NCI-H345 treated with DMSO at 0.1 percent for 48 hours (cell line): ENCODE results near the gene BUD13.
A peak's percentile ranks its signal among the peaks of the same experiment; 100 is the strongest.

Experiments used
- DNase-seq: peaks from one replicate; lab custom pipeline; 2025; ENCODE audit not compliant: unreplicated experiment; lab: John Stamatoyannopoulos, UW

The BUD13 gene

DNA sequence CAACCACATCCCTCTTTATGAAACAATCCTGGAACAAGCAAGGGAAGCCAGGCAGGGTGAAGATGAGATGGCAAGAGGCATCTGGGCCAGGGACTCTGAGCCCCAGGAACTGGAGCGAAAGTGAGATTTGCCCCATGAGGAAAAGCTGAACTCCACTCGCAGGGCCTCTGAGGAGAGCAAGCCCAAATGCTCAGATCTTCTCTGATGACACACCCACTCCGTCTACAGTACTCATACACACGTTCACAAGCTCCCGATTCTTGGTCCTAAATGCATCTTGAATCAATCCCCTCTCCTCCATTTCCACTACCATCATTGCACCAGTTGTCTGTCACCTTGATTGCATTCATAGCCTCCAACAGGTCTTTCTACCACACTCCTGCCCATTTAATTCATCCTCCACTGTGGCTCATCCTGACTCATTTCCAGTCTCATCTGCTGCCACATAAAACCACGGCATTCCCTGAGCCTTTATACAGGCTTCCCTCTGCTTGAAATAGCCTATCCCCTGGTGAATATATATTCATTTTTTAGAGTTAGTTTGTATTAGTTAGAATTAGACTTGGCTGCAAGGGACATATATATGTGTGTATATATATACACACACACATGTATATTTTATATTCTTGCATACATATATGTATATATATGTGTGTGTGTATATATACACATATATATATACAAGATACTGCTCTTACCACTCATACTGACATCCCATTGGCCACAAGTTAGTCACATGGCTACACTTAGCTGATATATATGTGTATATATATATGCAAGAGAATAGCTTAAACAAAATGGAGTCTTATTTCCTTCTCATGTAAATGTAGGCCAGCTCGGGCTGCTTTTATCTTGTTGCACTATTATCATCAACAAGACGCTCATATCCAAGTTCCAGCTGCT lies 20.3 kb upstream of the BUD13 start:
- no peak for DNase-seq

DNA sequence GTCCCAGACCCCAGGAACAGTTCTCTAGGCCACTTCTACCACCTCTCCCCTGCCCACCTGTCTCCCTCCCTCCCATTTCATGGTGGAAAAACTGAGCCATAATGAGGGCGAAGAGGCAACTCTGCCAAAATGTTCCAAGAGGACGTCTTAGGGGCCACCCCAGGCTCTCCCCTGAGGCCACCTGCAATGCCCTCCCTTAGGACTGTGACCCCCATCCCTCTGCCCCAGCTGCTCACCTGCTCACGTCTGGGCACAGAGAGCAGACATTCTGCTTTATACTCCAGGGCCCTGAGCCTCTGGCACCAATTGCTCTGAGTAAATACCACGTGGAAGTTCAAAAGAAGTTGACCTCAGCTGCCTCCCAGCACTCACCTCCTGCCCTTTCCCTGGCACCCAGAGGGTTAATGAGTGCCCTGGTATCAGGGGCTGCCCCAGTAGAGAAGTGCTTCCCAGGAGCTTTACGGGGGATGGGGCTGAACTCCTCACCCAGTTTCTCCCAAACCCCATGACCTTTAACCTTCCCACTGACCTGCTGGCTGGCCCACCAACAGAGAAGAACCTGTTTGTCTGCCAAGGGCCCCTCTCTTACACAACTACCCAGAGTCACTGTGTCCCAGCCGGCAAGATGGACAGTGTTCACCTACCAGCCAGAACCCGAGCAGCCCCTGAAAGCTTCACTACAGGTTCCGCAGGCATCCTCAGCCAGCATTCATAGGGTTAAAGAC lies 19.5 kb upstream of the BUD13 start:
- DNase-seq: no peak

DNA sequence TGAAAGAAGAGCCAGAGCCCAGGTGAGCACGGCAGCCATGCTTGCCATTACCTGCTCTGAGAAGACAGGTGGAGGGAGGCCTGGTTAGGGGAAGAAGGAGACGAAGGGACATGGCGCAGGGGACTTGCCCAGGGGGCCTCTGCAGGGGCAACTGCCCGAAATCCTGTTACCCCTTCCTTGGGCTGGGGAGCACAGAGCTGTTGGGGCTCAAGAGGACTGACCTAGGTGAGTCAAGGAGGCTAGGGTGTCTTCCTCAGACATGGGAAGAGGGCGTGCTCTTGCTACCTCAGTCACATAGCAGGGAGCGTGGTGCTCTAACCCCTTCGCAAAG lies 19.0 kb upstream of the BUD13 start, which contains the start of gene APOA5:
Gene APOA5 (minus strand): TSS at position 67 of the 331 bp plus-strand sequence. CDS start 19 bp downstream, at position 48.
- no peak for DNase-seq

DNA sequence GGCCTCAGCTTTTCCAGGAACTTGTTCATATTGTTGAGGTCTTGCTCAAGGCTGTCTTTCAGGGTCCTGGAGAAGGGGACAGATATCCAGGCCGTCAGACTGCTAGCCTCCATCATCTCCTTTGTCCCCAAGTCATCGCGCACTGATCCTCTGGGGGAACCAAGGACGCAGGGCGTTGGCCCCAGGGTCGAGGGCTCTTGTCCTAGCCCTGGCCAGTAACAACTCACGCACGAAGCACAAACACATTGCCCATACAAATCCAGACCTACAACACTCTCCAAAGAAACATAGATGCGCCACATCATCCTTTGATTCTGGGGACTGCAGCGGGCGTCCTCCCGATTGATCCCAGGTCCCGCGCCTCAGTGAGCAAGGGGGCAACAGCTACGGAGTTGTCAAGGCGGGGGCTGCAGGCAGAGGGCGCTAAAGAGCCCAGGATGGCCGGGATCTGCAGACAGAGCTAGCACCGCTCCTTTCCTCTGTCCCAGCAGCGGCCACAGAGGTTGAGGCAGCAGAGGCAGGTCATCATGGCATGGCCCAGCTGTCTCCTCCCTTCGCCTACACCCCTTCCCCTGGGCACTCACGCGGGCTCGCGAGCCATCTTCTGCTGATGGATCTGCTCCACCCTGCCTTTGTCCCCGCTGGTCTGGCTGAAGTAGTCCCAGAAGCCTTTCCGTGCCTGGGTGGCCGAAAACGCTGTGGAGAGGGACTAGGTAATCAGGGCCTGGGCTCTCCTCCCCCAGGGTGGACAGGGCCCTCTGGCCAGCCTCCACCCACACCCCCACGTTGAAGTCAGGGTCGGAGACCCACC lies 18.4 kb upstream of the BUD13 start:
- peak; percentile 40 for DNase-seq

DNA sequence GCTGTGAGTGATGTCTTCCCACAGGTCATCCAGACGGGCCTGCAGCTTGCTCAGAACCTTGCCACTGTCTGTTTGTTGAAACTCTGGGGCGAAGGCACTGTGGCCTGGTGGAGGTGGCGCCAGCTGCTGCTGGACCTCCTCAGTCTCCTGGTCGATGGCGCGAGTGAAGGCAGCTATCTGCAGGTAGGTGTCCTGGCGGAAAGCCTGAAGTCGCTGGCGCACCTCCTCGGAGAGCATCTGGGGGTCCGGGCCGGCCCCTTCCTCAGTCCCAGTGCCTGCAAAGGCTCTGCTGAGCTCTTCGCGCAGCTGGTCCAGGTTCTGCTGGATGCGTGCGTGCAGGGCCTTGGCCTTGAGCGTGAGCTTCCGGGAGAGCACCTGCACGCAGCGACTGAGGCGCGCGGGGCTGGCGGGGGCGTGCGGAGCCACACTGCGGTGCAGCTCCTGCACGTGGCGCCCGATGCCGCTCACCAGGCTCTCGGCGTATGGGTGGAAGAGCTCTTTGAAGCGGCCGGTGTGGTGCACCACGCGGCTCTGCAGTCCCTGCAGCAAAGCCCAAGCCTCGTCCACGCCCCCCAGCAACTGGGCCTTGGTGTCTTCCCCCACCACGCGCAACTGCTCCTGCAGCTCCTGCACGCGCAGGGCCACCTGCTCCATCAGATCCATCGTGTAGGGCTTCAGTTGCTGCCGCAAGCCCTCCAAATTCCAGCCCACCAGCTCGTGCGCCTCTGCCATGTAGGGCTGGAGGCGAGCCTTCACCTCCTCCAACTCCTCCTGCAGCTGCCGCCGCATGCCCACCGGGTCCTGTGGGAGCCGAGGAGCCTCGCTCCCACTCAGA lies 17.6 kb upstream of the BUD13 start:
- no peak for DNase-seq

DNA sequence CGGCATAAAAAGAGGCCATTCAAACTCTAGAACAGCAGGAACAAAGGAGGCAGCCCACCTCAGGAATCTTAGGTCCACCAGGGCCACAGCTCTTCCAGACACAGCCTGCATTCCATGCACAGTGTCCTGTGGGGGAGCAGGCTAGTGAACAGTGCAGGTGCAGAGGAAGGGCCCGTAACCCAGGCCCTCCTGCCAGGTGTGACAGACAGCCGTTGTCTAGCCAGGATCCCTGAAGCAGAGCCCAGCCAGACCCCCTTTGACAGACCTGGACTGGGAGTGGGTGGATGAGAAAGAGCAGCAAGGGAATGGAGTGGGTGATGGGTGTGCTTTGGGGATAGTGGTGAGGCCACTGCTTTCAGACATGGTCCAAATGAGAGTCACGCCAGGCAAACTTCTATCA lies 16.2 kb upstream of the BUD13 start:
- DNase-seq: no peak

DNA sequence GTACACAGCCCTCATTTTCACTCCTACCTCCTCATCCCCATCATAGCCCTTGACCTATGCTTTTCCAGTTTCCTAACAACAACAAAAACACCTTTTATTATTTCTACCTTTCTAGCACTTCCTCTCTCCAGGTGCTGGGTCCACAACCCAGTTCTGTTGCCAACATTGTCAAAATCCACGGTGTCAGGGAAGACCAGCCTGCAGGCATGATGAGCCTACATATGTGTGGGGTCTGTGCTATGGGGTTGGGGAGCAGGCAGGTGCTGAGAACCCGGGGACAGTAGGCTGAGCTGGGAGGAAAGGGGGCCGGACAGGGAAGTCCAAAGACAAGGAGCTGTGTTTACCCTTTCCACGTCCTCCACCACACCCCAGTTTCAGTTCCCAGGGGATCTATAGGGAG lies 15.7 kb upstream of the BUD13 start:
- DNase-seq: no peak

DNA sequence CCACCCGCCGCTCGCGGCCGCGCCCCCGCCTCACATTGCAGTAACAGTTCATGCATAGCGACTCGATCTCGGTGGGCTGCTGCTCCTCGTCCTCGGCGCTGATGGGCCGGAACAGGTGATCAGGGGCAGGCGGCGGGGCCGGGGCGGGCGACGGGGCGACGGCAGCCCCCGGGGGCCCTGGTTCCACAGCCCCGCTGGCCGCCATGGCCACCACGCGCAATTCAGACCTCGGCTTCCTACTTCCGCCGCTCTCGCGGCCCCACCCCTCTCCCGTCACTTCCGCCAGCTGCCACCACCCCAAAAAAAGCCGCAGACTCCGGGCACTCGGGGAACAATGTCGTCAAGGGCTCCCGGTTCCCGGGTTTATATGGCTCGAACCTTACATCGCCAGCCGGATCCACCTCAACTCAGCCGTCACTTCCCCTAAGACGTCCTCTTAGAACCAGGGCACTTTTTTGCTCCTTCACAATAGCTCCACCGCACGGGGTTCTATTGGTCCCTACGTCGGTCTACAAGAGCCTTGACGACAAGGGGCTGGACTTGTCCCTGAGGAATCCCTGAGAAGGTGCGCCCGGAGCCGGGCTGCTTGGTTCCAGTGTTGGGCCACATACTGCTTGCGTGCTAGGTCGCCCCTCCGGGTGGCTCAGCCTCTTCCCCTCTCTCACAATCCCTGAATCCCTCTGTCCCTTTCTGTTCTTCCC lies 15.1 kb upstream of the BUD13 start, which contains the start of gene ZPR1:
Gene ZPR1 (minus strand): TSS at position 238 of the 701 bp plus-strand sequence. CDS start 33 bp downstream, at position 205.
- peak; percentile 75 for DNase-seq

DNA sequence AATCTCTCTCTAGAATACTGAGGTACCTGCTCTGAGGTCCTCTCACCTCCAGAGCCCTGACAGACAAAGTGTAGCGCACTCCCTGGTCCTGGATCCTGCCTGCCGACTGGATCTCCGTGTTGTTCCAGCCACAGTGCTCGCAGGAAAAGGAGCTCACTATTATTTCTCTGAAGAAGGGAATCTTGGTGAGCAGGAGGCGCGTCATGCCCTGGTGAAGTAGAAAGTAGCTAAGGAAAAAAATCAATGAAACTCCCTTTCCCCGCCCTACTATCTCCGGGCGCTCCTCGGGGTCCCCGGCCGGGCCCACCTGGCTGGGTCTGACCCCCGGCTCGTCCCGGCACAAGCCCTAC lies 14.6 kb upstream of the BUD13 start:
- no peak for DNase-seq

DNA sequence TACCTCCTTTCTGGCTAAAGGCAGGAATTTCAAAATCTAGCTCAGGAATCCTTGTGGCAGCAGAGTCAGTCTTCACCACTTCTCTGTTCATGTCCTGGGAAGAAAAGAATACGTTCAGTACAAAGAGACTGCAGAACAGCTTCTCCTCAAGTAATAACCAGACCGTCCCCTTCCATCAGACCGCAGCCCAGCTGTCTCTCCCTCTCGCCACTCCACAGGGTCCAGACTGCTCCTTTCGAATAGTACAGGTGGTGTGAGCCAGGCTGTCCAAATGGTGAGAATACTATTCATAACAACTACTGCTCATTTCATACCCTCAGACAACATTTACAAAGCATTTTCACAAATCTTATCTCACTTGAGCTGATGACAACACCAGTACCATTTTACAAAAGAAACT lies 14.2 kb upstream of the BUD13 start:
- DNase-seq: no peak

DNA sequence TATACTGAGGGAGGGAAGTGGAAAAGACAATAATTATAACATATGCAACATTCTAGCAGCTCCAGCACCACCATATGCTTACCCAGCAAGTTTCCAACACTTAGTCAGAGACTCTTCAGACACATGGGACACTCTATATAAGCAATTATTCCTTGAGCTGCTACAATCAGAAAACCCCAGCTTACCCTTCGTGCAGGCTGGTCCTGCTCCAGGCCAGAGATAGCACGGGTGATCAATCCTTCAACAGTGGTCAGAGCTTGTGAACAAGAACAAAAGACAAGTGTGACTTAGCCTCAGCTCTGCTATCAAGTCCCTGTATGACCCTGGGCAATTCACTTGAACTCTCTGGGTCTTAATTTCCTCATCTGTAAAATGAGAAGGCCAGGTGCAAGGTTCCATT lies 13.5 kb upstream of the BUD13 start:
- DNase-seq: no peak

DNA sequence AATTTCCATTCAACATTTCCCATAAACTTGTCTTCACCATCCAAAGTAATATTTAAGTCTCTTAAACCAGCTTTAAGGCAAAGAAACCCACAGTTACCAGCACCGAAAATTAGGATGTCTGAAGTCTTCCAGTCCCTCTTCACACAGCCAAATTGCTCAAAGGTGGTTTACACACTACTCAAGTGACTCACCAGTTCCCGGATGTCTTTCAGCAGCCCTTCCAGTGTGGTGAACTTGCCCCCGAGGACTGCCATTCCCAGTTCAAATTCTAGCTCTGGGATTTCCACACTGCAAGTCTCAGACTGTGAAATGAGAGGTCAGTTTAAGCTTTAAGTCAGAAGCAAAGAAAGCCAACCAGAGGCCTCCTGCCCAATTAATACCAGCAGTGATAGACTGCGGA lies 9.9 kb upstream of the BUD13 start:
- DNase-seq: no peak

DNA sequence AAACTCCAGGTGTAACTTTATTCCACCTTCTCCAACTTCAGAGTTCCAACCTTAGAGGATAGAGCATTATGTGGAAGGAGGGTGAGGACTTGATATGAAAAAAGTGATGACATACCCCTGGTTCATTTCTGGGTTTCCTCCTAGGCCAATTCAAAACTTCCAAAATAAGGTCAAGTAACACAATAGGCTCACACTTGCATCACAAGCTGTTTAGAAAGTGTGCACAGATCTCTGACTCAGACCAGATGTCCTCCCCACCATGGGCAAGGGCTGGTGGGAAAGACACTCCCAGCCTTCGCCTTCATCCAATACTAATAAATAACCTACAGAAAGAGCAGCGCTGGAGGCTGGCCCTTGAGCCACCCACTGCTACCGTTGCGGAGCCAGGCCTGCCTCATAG lies 5.8 kb upstream of the BUD13 start:
- DNase-seq: no peak

DNA sequence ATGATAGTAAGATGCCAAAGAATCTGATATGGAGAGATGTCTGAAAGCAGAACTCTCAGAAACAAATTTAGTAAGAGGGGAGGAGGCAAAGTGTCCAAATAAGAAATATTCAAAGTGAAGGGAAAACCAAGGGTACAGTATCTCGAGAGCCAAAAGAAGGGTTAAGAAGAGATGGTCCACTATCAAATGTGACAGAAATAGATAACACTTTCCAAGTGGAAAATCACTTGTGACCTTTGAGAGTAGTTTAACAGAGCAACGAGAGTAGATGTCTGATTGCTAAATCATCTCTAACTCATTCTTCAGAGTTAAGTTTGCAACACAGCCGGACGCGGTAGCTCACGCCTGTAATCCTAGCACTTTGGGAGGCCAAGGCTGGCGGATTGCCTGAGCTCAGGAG lies 4.3 kb upstream of the BUD13 start:
- DNase-seq: no peak

DNA sequence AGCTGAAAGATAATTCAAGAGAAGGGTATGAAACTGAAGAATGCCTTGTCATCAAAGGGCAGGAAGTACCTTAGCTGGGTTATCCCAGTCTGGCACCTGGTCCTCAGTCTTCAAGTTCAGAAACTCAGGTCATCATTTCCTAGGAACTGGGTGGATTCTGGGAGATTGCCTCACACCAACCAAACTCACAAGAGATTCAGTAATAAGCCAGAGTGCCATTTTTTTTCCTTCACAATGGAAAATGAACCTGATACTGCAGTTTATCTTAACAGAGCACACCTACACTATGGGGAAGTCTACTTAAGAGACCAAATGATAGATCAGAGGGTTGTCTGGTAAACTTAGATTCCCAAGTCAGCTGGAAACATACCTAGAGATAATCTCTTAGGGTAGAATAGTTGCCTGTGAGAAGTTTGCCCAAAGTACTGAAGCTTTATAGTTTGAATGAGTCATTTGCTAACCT lies 3.8 kb upstream of the BUD13 start:
- no peak for DNase-seq

DNA sequence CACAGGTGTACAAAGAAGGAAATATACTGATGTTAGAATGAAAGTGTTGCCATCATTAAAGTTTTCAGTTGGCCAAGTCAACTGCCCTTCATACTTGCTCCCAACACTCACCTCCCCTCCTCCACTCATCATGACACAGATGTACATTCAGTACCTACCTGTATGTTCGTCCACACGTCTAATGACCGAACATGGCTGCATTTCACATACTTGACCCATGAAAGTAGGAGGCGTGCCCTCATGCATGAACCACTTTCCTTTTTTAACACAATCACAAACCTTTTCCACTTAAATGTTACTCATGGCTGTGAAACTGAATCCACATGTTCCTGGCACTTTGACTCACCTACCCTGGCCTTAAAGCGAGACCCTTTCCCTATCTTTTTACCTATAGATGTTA lies 3.2 kb upstream of the BUD13 start:
- DNase-seq: no peak

DNA sequence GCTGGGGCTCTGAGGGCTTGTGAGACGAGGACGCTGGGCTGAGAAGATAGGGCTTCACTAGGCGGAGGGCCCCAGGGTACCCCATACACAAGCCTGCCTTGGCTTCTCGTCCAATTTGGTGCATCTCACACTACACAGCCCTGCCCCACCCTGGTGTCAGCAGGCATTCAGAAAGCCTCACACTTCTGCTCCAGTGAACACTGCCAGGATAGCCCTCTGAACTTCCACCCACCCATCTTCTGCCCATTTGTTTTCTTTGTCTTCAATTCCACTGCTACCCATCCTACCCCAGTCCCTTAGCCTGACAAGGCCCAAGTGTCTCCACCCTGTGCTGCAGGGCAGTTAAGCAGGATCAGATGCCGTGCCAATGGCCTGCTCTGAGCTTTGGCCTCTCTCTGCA lies 1.9 kb upstream of the BUD13 start:
- no peak for DNase-seq

DNA sequence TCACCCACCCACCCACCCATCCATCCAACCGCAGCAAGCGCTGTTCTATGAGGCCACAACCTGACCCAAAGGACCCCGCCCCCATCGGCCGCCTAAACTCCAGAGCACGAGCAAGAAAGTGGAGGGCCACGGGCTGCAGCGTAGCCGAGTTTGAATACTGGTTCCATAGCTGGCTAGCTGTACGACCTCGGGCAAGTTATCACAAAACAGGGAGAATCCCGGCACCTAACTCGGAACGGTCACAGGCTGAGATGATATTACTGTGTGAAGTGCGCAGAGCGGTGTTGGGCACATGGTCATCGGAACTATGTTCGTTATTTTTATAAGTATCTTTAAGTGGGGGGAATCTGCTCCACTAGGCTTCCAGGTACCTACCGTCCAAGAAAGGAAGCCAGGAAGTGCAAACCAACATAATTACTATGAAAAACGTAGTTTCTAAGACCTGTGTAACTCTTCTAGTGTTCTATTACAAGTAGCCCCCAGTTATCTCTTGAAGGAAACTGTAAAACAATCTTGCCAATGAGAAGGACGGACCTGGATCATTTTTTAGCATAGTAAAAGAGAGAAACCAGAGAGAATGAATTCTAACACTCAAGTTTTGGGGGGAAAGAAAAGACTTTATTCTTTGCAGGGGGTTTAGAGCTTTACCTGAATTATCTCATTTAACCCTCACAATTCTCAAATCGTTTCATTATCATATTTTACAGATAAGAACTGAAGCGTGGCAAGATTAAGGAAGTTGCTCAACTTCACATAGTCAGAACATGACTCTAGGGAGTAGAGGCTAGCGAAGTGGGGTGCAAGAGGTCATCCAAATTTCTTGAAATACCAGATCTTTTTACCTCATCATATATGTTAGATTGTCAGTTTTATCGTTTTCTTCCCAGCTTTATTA lies 663 bp upstream of the BUD13 start:
- DNase-seq: peak; percentile 65

DNA sequence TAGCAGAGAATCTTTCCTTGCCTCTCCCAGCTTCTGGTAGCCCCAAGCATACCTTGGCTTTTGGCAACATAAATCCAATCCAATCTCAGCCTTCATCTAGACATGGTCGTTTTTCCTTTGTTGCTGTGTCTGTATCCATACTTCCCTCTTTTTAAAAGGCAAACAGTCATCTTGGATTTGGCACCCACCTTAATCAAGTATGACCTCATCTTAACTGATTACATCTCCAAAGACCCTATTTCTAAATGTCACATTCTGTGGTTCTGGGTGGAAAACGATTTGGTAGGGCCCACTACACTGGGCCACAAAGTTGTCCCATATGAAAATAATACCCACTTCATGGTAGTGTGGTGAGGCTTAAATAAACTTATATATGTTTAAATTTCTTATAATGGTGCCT lies 852 bp downstream of the BUD13 start:
- DNase-seq: no peak
